ENCODE measurements around the gene GAPDH.

The GAPDH gene

GRCh38 chr12:6522193-6522592, 12.1 kb upstream of the GAPDH start:
- DNase-seq (ENCODE audit: extremely low read depth, low read depth), result no peak
- no peak overlapping the region for H3K4me3 ChIP-seq (replicated peaks; ENCODE audit: low read depth, low read length)
- TF ChIP-seq CTCF (IDR thresholded peaks at IDR 0.05; ENCODE audit: low read depth, low read length, missing control alignments), result no peak

- DNase-seq (ENCODE audit: extremely low read depth, low read depth), result no peak
- H3K4me3 ChIP-seq (replicated peaks; ENCODE audit: low read depth, low read length), result no peak overlapping the region
- no peak for TF ChIP-seq CTCF (IDR thresholded peaks at IDR 0.05; ENCODE audit: low read depth, low read length, missing control alignments)
Observed at GRCh38 chr12:6523708-6524107, 10.6 kb upstream of the GAPDH start.

- no peak for TF ChIP-seq CTCF (IDR thresholded peaks at IDR 0.05; ENCODE audit: low read depth, low read length, missing control alignments)
- no peak for DNase-seq (ENCODE audit: extremely low read depth, low read depth)
- H3K4me3 ChIP-seq (replicated peaks; ENCODE audit: low read depth, low read length), result no peak overlapping the region
Observed at GRCh38 chr12:6524648-6525047, 9.7 kb upstream of the GAPDH start.

- no peak overlapping the region for H3K4me3 ChIP-seq (replicated peaks; ENCODE audit: low read depth, low read length)
- no peak for DNase-seq (ENCODE audit: extremely low read depth, low read depth)
- TF ChIP-seq CTCF (IDR thresholded peaks at IDR 0.05; ENCODE audit: low read depth, low read length, missing control alignments), result no peak
Observed at GRCh38 chr12:6526201-6526600, 8.1 kb upstream of the GAPDH start.

- H3K4me3 ChIP-seq (replicated peaks; ENCODE audit: low read depth, low read length), result no peak overlapping the region
- TF ChIP-seq CTCF (IDR thresholded peaks at IDR 0.05; ENCODE audit: low read depth, low read length, missing control alignments), result no peak
- DNase-seq (ENCODE audit: extremely low read depth, low read depth), result no peak
Observed at GRCh38 chr12:6526766-6527525, 7.4 kb upstream of the GAPDH start.

GRCh38 chr12:6527711-6528110, 6.6 kb upstream of the GAPDH start:
- no peak for TF ChIP-seq CTCF (IDR thresholded peaks at IDR 0.05; ENCODE audit: low read depth, low read length, missing control alignments)
- H3K4me3 ChIP-seq (replicated peaks; ENCODE audit: low read depth, low read length), result no peak overlapping the region
- DNase-seq (ENCODE audit: extremely low read depth, low read depth), result no peak
